ENCODE results near the gene RGL1. TPM values are rescaled to one million over a fixed set of nuclear protein-coding genes. Genes with fewer than 3 reads are reported as not detected.

RGL1 gene
- polyA plus RNA-seq, 10 donors: 25.4 to 34.7 (median 29.9) TPM

DNA sequence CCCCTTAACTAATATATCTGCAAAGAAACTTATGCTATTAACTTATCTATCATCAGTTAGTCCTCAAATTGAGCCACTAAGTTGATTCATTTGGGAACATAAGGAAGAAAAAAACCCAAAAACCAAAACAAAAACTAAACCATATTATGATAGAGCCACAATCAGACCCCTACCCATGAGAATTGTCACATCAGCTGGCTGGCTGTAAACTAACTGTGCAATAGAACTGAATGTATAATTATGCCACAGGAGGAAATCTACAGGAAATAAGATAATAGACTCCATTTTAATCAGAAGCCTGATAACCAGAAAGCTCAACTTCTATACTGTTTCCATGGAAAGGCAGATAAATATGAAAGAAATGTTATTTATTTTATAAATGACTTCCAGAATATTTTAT, 110.0 kb downstream of the RGL1 start:
- no peak for DNase-seq

DNA sequence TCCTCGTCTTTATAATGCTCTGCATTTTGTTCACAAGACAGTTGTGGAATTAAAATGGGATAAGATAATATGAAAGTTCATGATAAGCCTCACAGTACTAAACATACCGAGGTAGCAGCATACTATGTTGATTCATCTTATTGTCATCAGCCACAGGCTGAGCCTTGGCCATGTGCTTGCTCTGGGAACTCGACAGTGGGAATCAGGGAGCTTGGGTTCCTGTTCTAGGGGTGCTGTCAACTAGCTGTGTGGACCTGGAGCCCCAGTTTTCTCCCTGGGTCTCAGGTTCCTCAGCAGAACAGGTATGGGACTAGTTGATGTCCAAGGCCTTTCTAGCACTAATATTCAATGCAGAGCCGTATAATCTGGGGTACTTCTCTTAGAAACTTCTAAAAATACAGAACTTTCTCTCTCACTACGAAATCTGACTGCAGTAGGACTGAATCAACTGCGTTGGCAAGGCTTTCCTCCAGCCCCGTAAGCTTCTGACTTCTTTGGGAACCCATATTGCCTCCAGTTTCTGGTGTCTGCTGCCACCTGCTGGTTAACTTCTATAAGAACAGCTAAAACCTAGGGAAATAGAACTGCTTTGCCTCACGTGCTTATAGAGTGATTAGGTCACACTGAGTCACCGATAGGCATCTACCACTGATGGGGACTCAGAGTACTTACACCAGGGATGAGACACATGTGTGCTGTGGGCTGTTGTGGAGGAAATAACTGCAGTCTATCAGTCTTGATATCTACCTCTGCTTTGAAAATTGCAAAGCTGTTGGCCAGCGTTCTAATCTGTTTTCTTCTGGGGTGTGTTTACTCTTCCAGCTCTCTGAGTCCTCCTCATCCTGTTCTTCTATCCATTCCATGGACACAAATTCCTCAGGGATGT, 110.9 kb downstream of the RGL1 start:
- peak; percentile 90 to 96 (median 92) for DNase-seq

DNA sequence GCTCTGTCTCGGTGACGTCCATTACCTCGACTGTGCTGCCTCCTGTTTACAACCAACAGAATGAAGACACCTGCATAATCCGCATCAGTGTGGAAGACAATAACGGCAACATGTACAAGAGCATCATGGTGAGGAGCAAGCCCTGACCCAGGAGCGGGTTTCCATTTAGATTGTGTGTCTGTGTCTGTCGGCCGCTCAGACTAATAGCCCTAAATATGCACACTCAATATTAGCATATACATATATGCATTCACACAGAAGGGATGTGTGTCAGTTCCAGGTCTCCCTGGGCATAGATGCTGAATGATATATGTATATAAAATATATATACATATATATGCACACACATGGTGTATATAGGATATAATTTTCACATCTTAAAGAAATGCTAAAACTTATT, 111.7 kb downstream of the RGL1 start:
- DNase-seq: no peak

DNA sequence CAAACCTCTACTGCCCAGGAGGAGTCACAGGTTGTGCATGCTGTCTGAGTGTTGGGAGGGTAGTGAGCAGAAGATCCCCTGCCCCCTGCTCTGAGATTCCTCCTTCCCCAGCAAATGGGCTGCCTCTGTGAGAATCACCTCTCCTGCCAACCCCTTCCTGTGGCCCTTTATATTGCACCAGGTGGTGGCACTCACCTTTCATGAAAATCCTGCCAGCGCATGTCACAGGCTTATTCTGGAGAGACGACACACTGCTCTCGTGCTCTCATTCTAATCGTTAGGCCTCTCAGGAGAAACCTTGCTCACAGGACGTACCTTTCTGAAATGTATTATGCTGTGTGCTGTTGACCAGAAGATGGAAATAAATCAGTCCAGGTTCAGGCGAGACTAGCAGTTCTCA, 113.7 kb downstream of the RGL1 start:
- no peak for DNase-seq

DNA sequence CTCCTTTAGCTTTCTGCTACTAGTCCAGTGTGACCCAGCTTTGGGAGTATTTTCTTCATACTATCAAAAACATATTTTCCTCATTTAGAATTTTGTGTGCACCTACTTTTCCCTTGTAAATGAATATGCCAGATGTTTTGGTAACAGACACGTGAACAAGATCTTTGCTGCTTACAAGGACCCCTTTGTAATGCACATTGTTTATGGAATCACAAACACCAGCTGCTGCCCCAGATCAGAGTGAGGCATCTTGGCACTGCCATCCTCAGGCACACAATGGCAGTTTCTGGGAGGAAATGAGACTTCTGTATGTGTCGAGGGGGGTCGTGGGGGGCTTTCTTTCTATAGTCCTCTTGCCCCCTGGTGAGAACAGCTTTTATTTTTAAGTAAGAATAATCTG, 115.7 kb downstream of the RGL1 start:
- DNase-seq: no peak

DNA sequence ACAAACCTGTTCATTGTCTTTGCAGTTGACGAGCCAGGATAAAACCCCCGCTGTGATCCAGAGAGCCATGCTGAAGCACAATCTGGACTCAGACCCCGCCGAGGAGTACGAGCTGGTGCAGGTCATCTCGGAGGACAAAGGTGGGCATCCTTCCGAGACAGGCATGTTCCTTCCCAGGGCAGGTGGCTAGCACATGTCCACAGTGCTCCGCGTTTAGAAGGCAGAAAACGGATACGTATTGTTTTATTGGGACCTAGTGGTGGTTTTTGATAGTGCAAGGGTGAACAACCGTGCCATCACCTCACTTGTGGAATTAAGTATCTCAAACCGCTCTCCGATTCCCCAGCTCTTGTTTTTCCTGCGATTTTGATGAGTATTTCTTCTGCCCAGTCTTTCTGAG, 117.3 kb downstream of the RGL1 start:
- no peak for DNase-seq

GRCh38 chr1:183925947-183926346, 121.0 kb downstream of the RGL1 start:
- DNase-seq: no peak

DNA sequence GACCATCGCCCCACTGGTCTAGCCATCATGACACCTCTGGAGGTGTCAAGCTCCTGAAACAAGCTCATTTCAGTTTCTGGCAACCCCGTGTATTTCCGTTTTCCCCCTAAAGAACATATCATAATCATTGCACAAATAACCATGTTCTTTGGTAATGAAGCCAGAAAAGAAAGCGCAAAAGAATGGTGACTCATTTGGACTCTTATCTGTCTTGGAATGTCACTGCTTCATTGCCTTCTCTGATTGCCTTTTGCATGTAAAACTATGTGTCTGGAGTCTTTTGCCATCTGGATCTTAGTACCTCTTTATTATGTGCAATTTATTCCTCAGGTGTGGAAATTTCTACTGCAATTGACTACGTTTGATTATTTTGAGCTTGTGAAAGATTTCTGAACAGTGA, 122.1 kb downstream of the RGL1 start:
- DNase-seq: no peak

DNA sequence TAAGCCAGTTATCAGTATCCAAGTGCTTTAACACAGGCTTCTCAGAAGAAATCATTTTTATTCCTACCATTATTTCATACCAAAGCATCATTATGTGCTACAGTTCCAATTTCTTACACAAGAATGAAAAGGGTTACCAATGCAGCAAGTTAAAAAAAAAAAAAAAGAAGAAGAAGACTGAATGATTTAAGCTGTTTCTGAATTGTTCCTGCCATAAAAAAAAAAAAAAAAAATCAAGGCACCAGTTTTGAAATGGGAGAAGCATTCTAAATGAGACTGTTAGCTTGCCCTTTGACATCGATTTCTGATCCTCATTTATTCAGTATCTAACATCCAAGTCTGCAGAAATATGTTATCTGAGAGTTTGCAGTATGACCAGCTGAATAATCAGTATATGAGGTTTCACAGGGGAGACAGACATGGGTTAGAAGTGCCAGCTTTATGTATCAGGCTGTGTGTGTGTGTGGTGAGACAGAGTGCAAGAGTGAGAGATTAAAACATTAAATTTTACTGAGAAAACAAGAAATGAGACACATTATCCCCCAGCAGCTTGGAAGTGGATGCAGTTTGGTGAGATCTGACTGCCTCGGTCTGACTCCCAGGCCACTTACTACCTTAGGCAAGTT, 126.8 kb downstream of the RGL1 start:
- DNase-seq: no peak

DNA sequence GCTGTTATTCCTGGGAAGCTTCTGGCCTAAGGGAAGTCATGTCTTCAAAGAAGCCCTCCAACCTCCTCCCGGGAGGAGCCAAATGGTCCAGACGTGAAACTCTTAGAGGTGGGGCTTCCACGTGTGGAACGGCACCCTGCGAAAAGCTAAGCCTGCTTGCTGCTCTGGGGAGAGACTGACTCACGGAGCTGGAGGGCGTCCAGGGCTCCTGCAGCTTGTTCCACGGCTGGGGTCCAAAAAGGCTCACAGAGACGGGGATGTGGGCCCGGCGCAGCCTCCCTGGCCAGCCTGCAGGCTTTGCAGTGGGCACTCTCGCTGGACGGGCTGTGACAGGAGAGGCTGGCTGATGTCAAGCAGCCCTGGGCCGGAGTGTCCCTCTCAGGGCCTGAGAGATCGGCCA, 127.5 kb downstream of the RGL1 start:
- peak; percentile 70 to 93 (median 86) for DNase-seq

DNA sequence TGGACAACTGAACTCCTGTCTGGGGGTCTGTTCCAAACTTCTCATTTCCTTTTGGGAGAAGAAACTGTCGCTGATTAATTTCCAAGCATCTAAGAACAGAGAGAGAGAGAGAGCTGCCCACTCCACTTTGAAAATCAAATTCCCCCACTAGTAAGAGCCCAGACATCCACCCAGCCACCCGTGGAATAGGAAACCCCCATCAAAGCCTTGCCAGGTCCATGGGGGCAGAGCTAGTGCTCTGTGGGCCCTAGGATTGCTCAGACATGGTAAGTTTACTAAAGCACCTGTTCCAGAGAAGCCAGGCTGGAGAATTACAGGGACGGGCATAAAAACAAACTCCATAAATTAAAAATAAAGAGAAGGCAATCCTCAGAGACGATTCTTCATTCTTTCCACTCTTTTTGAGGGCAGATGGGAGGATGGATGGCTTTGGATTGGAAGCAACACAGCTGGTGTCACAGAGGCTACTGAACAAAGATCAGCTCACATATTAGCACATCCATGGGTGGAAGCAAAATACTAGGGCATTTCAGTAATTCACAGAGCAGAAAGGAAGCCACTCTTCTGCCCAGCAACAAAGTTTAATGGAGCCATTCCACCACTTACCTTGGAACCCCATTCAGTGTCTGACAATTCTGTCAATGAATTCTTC, 128.7 kb downstream of the RGL1 start:
- no peak for DNase-seq

DNA sequence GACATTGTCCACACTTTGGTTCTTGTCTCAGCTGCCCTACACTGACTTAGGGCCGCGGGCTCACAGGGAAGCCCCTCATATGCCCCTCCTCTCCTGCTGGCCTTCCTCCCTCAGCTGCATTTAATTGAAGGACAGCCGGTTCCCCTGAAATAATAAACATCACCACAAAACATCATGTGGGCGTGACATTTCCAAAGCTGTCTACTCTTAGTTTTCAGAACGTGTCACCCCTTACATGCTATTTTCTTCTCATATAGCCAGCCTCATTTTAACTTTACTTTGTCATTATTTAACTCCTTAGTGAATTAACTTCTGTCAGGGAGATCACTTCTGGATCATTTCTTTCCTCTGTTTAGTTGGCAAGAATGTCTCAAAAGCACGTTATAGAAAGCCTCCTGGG, 129.4 kb downstream of the RGL1 start:
- DNase-seq: no peak

GRCh38 chr1:183936009-183936408, 131.1 kb downstream of the RGL1 start:
- DNase-seq: no peak

GRCh38 chr1:183936791-183937190, 131.9 kb downstream of the RGL1 start:
- no peak for DNase-seq

DNA sequence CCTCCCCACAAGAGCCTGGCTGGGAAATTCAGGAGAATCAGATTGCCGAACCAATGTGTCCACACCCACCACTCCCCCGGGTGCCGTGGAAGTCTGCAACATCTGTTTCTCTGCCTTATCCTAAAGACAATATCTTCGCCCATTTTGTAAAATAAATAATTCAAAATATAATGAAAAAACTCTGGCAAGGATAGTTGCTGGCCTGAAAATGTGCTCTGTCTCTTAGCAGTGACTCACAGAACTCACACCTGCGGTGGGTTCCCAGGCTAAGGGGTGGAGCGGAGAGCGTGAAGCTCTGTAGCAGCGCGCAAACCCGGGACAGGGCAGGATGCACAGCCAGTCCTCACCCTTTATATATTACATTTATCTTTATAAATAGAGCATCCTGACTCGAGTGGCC, 132.7 kb downstream of the RGL1 start:
- DNase-seq: peak; percentile 53 to 83 (median 67)

- DNase-seq: peak in 2 of 3 donors; percentile 52 to 87
These were observed 136.1 kb downstream of the RGL1 start for GRCh38 chr1:183941001-183941400.

DNA sequence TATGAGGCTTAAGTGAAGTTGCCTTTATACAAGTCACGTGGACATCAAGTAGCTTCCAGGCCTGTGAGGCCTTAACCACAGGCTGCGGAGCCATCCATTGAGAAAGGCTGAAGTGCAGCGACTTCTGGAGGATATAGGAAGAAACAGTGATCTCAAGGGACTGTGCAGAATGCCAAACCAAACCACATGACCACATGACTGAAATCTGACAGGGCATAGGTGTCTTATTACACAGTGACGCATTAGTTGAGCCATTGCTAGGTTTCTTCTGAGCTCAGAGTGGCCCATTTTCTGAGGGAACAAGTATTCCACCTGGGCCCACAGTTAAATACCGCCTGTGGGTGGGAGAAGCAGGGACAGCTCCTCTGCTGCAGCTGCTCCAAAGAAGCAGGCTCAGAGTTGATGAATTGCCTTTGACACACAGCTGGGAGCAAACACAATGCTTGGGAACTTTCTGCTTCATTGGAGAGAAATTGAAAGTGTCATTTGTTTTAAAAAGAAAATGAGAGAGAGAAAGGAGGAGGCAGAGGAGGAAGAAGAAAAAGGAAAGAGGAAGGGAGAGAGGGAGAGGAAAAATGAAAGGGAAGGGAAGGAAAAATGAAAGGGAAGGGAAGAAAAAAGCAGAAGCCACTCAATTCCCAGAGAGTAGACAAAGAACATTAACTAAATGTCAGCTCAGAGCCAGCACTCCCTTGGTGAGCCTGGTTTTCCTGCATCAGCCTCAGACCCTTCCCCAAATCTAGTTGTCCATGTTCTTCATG, 138.2 kb downstream of the RGL1 start:
- DNase-seq: peak; percentile 77 to 96 (median 89)

GRCh38 chr1:183945428-183946319, 140.8 kb downstream of the RGL1 start:
- DNase-seq: no peak

GRCh38 chr1:183946320-183946613, 141.3 kb downstream of the RGL1 start:
- peak; percentile 35 to 80 (median 59) for DNase-seq

- DNase-seq: no peak
These were observed 143.1 kb downstream of the RGL1 start for GRCh38 chr1:183947988-183948387.

DNA sequence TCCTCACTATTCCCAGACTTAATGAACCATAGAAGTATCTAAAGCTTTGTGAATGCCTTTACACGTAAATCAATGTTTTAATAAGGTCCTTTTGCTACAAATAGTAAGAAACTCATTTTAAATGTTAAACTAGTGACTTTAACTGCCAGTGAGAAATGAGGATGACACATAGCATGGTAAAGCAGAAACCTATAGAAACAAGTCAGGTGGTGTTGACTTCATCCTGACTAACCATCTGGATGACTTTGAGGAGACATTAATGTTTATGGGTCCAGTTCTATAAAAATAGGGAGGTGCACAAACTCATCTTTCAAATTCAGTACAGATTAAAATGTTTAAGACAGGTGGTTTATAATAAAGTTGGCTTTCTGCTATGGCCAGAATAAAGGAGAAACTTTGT, 147.2 kb downstream of the RGL1 start:
- DNase-seq: no peak
